ENCODE measurements around the gene XYLT1. TPM values are rescaled to one million over a fixed set of nuclear protein-coding genes. Genes with fewer than 3 reads are reported as not detected.
"Not testable (repeated sequence)": the region's sequence is repeated elsewhere in the genome, so short reads cannot be mapped to it uniquely, and the experiment has no call there.

Gene XYLT1
- total RNA-seq, 1 experiment from 2014 or later: 7.6 TPM

GRCh38 chr16:17339764-17340541, 130.8 kb downstream of the XYLT1 start:
- no peaks in the 10 kb centered on the region for H3K36me3 ChIP-seq (replicated peaks; ENCODE audit: control insufficient read depth, insufficient read depth, low read length)
- H3K27me3 ChIP-seq (ENCODE audit: control insufficient read depth, insufficient read depth, low read length): no peaks in the 10 kb centered on the region
- no peak for DNase-seq
- no peak overlapping the region for H3K4me3 ChIP-seq (ENCODE audit: insufficient read depth, low read depth, low read length)

DNA sequence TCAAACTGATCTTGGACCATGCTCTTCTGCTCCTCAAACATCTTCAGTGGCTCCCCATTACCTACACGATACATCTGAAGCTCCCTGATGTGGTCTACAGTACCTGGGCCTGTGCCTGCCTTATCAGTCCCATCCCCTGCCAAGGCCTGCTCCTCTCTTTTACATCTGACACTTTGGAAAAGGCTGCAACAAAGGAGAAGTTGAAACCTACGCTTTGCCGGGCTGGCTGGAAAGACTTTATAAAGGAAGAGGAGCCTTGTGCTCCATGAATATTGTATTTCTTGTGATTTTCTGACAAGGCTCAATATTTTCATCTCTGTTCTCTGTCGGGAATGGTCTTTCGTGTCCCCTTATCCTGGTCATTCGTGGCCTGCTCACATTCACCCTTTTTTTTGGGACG, 132.5 kb downstream of the XYLT1 start:
- Histone ChIP-seq H3K36me3 (replicated peaks; ENCODE audit: control insufficient read depth, insufficient read depth, low read length) (no peaks in the 10 kb centered on the region), H3K4me3 (ENCODE audit: insufficient read depth, low read depth, low read length) (no peak overlapping the region), H3K27me3 (ENCODE audit: control insufficient read depth, insufficient read depth, low read length) (no peaks in the 10 kb centered on the region)
- DNase-seq: no peak

- no peak for DNase-seq
- no peaks in the 10 kb centered on the region for H3K36me3 ChIP-seq (replicated peaks; ENCODE audit: control insufficient read depth, insufficient read depth, low read length)
- H3K4me3 ChIP-seq (ENCODE audit: insufficient read depth, low read depth, low read length): no peak overlapping the region
- no peaks in the 10 kb centered on the region for H3K27me3 ChIP-seq (ENCODE audit: control insufficient read depth, insufficient read depth, low read length)
These were observed 134.2 kb downstream of the XYLT1 start for GRCh38 chr16:17336530-17336900.

- H3K27me3 ChIP-seq (ENCODE audit: control insufficient read depth, insufficient read depth, low read length): no peaks in the 10 kb centered on the region
- DNase-seq: no peak
- no peak overlapping the region for H3K4me3 ChIP-seq (ENCODE audit: insufficient read depth, low read depth, low read length)
- H3K36me3 ChIP-seq (replicated peaks; ENCODE audit: control insufficient read depth, insufficient read depth, low read length): no peaks in the 10 kb centered on the region
These were observed 134.8 kb downstream of the XYLT1 start for GRCh38 chr16:17335826-17336529.

GRCh38 chr16:17335406-17335805, 135.4 kb downstream of the XYLT1 start:
- not testable (repeated sequence) for H3K4me3 ChIP-seq (ENCODE audit: insufficient read depth, low read depth, low read length); H3K36me3 ChIP-seq (replicated peaks; ENCODE audit: control insufficient read depth, insufficient read depth, low read length); DNase-seq; H3K27me3 ChIP-seq (ENCODE audit: control insufficient read depth, insufficient read depth, low read length)

- Histone ChIP-seq H3K27me3 (ENCODE audit: control insufficient read depth, insufficient read depth, low read length) (no peaks in the 10 kb centered on the region), H3K36me3 (replicated peaks; ENCODE audit: control insufficient read depth, insufficient read depth, low read length) (no peaks in the 10 kb centered on the region), H3K4me3 (ENCODE audit: insufficient read depth, low read depth, low read length) (no peak overlapping the region)
- DNase-seq: no peak
These were observed 136.7 kb downstream of the XYLT1 start for GRCh38 chr16:17334096-17334495.

GRCh38 chr16:17333229-17333628, 137.5 kb downstream of the XYLT1 start:
- no peaks in the 10 kb centered on the region for H3K27me3 ChIP-seq (ENCODE audit: control insufficient read depth, insufficient read depth, low read length)
- H3K4me3 ChIP-seq (ENCODE audit: insufficient read depth, low read depth, low read length): no peak overlapping the region
- DNase-seq: no peak
- no peaks in the 10 kb centered on the region for H3K36me3 ChIP-seq (replicated peaks; ENCODE audit: control insufficient read depth, insufficient read depth, low read length)

DNA sequence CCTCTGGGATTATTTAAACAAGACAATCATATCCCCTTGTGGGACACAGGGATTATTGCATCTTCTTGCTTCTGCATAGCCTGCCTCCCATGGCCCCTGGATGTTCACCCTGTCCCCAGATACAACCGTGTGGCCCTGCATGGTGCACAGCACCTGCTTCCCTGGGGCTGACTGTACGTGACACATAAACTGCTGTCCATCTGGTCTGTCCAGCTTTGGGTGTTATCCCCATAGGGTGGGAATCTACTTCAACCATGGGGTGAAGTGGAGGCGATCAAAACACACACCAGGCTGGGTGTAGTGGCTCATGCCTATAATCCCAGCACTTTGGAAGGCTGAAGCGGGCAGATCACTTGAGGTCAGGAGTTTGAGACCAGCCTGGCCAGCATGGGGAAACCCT, 138.8 kb downstream of the XYLT1 start:
- no peak for DNase-seq
- no peaks in the 10 kb centered on the region for H3K27me3 ChIP-seq (ENCODE audit: control insufficient read depth, insufficient read depth, low read length)
- no peak overlapping the region for H3K4me3 ChIP-seq (ENCODE audit: insufficient read depth, low read depth, low read length)
- H3K36me3 ChIP-seq (replicated peaks; ENCODE audit: control insufficient read depth, insufficient read depth, low read length): no peaks in the 10 kb centered on the region

DNA sequence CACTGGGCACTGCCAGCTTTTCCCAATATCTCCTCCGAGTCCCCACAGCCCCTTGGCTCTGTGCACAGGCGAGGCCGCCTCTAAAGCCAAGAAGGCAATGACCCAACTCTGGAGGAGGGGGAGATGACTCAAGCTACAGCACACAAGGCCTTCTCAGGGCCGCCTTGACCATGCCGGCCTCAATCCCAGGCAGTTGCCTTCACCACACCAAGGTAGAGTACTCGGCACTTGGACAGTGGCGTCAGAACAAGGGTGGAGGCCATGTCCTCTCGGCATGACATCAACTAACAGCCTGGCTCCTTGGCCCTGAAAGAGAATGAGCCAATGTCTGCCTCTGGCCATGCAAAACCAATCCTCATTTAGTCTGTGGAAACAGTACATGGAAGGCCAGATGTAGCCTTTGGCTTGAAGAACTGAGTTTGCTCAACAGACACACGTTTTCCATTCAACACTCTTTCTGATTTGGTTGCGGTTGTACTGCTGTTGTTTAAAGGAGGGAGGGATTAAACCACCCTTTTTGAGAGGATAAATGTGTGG, 139.6 kb downstream of the XYLT1 start:
- Histone ChIP-seq H3K36me3 (replicated peaks; ENCODE audit: control insufficient read depth, insufficient read depth, low read length) (no peaks in the 10 kb centered on the region), H3K4me3 (ENCODE audit: insufficient read depth, low read depth, low read length) (no peak overlapping the region), H3K27me3 (ENCODE audit: control insufficient read depth, insufficient read depth, low read length) (no peaks in the 10 kb centered on the region)
- DNase-seq: no peak

GRCh38 chr16:17330044-17330443, 140.7 kb downstream of the XYLT1 start:
- no peak overlapping the region for H3K4me3 ChIP-seq (ENCODE audit: insufficient read depth, low read depth, low read length)
- no peaks in the 10 kb centered on the region for H3K36me3 ChIP-seq (replicated peaks; ENCODE audit: control insufficient read depth, insufficient read depth, low read length)
- no peak for DNase-seq
- no peaks in the 10 kb centered on the region for H3K27me3 ChIP-seq (ENCODE audit: control insufficient read depth, insufficient read depth, low read length)

GRCh38 chr16:17329391-17329790, 141.4 kb downstream of the XYLT1 start:
- DNase-seq: no peak
- no peaks in the 10 kb centered on the region for H3K36me3 ChIP-seq (replicated peaks; ENCODE audit: control insufficient read depth, insufficient read depth, low read length)
- no peak overlapping the region for H3K4me3 ChIP-seq (ENCODE audit: insufficient read depth, low read depth, low read length)
- H3K27me3 ChIP-seq (ENCODE audit: control insufficient read depth, insufficient read depth, low read length): no peaks in the 10 kb centered on the region

GRCh38 chr16:17328932-17329331, 141.8 kb downstream of the XYLT1 start:
- DNase-seq: no peak
- H3K27me3 ChIP-seq (ENCODE audit: control insufficient read depth, insufficient read depth, low read length): no peaks in the 10 kb centered on the region
- no peaks in the 10 kb centered on the region for H3K36me3 ChIP-seq (replicated peaks; ENCODE audit: control insufficient read depth, insufficient read depth, low read length)
- H3K4me3 ChIP-seq (ENCODE audit: insufficient read depth, low read depth, low read length): no peak overlapping the region

GRCh38 chr16:17327664-17328335, 143.0 kb downstream of the XYLT1 start:
- Histone ChIP-seq H3K36me3 (replicated peaks; ENCODE audit: control insufficient read depth, insufficient read depth, low read length) (no peaks in the 10 kb centered on the region), H3K4me3 (ENCODE audit: insufficient read depth, low read depth, low read length) (no peak overlapping the region), H3K27me3 (ENCODE audit: control insufficient read depth, insufficient read depth, low read length) (no peaks in the 10 kb centered on the region)
- DNase-seq: no peak

DNA sequence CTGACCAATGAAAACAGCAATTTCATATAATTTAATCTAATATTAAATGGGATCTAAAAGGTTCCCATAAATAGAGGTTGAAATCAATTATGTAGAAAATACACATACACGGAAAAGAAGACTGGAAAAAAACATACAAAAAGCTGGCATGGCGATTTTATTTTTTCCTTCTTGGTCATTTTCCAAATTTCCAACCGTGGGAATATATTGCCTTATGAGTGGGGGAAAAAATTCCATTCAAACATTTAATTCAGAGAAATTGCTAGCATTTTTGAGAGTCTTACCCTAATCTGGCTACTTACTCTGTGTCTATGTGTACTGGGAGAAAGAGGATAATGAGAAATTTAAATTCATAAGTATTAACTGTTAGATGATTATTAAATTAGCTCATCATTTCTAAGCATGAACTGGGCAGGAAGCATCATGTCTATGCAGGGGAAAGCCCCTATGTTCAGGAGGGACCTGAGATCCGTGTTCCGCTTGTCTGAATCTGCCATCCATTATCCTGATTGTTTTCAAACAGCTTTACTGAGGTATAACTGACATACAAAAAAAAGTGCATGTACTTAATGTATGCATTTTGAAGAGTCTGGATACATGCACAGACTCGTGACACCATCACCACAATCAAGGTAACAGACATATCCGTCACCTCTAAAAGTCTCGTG, 145.2 kb downstream of the XYLT1 start:
- Histone ChIP-seq H3K27me3 (ENCODE audit: control insufficient read depth, insufficient read depth, low read length) (no peaks in the 10 kb centered on the region), H3K36me3 (replicated peaks; ENCODE audit: control insufficient read depth, insufficient read depth, low read length) (no peaks in the 10 kb centered on the region), H3K4me3 (ENCODE audit: insufficient read depth, low read depth, low read length) (no peak overlapping the region)
- no peak for DNase-seq
